Pancreas (tissue), 10 donors: Measurements from ENCODE around the gene DCHS1. TPM values are rescaled to one million over a fixed set of nuclear protein-coding genes. Genes with fewer than 3 reads are reported as not detected.

Experiments used
- ATAC-seq, 4 donors: fragments of 200-7000 bp; cut with Tn5 transposase; one replicate each; pipeline versions ENCODE4 v1.8.0 to v1.9.1; 2020; ENCODE audit warnings: mild to moderate bottlenecking in 4 of 4, moderate library complexity in 4 of 4
- DNase-seq, 6 donors: peaks; one replicate each; pipeline ENCODE4 v3.0.0-alpha.2; 2020
- FAIRE-seq: peaks from 2 replicates; lab custom pipeline; 2012; peaks lifted over from hg19 to GRCh38; lab: Jason Lieb, UNC
- H3K27ac ChIP-seq, 4 donors: fragments of 200-600 bp; sonication (generic); 1 replicate in 3 of 4; 2 replicates in 1 of 4; pipeline versions ENCODE4 v1.5.0 to v1.8.0; 2020
- H3K27me3 ChIP-seq, 4 donors: fragments of 200-600 bp; one replicate each; pipeline ENCODE4 v1.8.0; 2021
- H3K36me3 ChIP-seq, 3 donors: fragments of 200-600 bp; sonication (generic) in 1 of 3; one replicate each; pipeline versions ENCODE4 v1.5.0 to v1.8.0; 2020 to 2021
- H3K4me1 ChIP-seq, 3 donors: fragments of 200-600 bp; one replicate each; pipeline ENCODE4 v1.8.0; 2021
- H3K4me3 ChIP-seq, 4 donors: fragments of 200-600 bp; sonication (generic) in 2 of 4; one replicate each; pipeline versions ENCODE4 v1.5.0 to v1.8.0; 2020 to 2021
- H3K9me3 ChIP-seq, 4 donors: fragments of 200-600 bp; one replicate each; pipeline ENCODE4 v1.8.0; 2021
- CTCF ChIP-seq, 4 donors: fragments of 200-600 bp; sonication (generic) in 3 of 4; IDR thresholded peaks; one replicate each; pipeline versions ENCODE4 v1.5.0 to v1.8.0; 2021; ENCODE audit warnings: antibody characterized with exemption in 4 of 4
- WGBS, 2 donors: extraction: QIAGEN DNeasy Blood & Tissue Kit; methylation state at CpG; one replicate each; pipeline ENCODE4 v1.1.7; 2013; 5-methylcytosine and 5-hydroxymethylcytosine counted together
- intact Hi-C, 3 donors: fragments of 100-400 bp; cut with DNase I; formaldehyde crosslinking; loops; one replicate each; pipeline versions ENCODE4 v1.11.1 to v1.14.2; 2022
- polyA plus RNA-seq, 2 donors: library from polyadenylated mRNA; stranded (reverse); fragments of 200-250 nt; gene quantifications; one replicate each; pipeline ENCODE4 v1.2.3, GENCODE V29; 2013
- total RNA-seq, 6 donors: library from RNA; stranded (reverse); fragmentation: NEBNext Ultra II Directional in 4 of 6; extraction: Animal tissue kit (Norgen Biotek cat#: 25700) in 4 of 6; gene quantifications; one replicate each; pipeline versions ENCODE4 v1.2.1 to v1.2.4, GENCODE V29; 2021 to 2023
- donor health status: healthy with polysubstance abuse.
- donor health status: DM: no; HTN: no; CAD: no; lungs with moderate emphysema.
- donor health status: DM: no; HTN: no; CAD: no.
- donor health status: control.
- donor health status: control.
- donor health status: Bipolar disorder and iron deficiency.
- donor health status: DM: yes; HTN: yes; CAD: no.
- donor health status: DM: no; HTN: no; CAD: no.
- donor health status: DM: no; HTN: no; CAD: no.
- donor health status: DM: yes; HTN: yes; CAD: no.

Gene DCHS1
- total and polyA plus RNA-seq, 8 donors = 2.3 to 4.8 (median 3.7) TPM

- TF ChIP-seq CTCF (IDR thresholded peaks at IDR 0.05) = no peak
- H3K27ac ChIP-seq = no peak overlapping the region
- DNase-seq = peak in 4 of 6 donors; percentile 21 to 67 (median 34)
- peaks cover 20 to 38% (median 28%) of the 10 kb centered on the region in 3 donors for H3K4me1 ChIP-seq
- H3K36me3 ChIP-seq = peaks cover 9 to 33% (median 23%) of the 10 kb centered on the region in 3 donors
- no peaks in the 10 kb centered on the region for H3K27me3 ChIP-seq
- no peak for ATAC-seq
- peak overlapping the region in 2 of 4 donors; percentile 74 to 83 for H3K4me3 ChIP-seq
- no peaks in the 10 kb centered on the region for H3K9me3 ChIP-seq
- no peak for FAIRE-seq
- WGBS, 2 donors = 79 to 87% methylated on average over 6 of the region's 6 CpGs
- intact Hi-C loops = loop anchor here in 1 of 3 donors (10.0 kb wide), 1 partner anchor 74 kb away; the partner anchor contains the start of gene MRPL17
These were observed 45.0 kb downstream of the DCHS1 start for GRCh38 chr11:6610591-6610990.

GRCh38 chr11:6609502-6610015 lies 46.0 kb downstream of the DCHS1 start:
- Histone ChIP-seq H3K27ac (no peak overlapping the region), H3K9me3 (no peaks in the 10 kb centered on the region), H3K4me3 (no peak overlapping the region), H3K27me3 (no peaks in the 10 kb centered on the region), H3K4me1 (peaks cover 20 to 48% (median 32%) of the 10 kb centered on the region in 3 donors), H3K36me3 (peaks cover 9 to 33% (median 23%) of the 10 kb centered on the region in 3 donors)
- DNase-seq (no peak), FAIRE-seq (no peak), ATAC-seq (no peak)
- intact Hi-C loops = loop anchor here in 1 of 3 donors (10.0 kb wide), 1 partner anchor 75 kb away; the partner anchor contains the start of gene MRPL17
- WGBS, 2 donors = 70 to 74% methylated on average over 8 of the region's 8 CpGs
- TF ChIP-seq CTCF (IDR thresholded peaks at IDR 0.05) = no peak

GRCh38 chr11:6608726-6609501 lies 46.7 kb downstream of the DCHS1 start:
- WGBS, 2 donors = 86 to 89% methylated on average over 14 of the region's 14 CpGs

GRCh38 chr11:6608011-6608410 lies 47.6 kb downstream of the DCHS1 start:
- 83 to 84% methylated on average over 9 of the region's 9 CpGs for WGBS, 2 donors
- TF ChIP-seq CTCF (IDR thresholded peaks at IDR 0.05) = no peak
- Histone ChIP-seq H3K36me3 (peaks cover 9 to 33% (median 23%) of the 10 kb centered on the region in 3 donors), H3K4me3 (no peak overlapping the region), H3K4me1 (peaks cover 20 to 41% (median 26%) of the 10 kb centered on the region in 3 donors), H3K27me3 (no peaks in the 10 kb centered on the region), H3K27ac (peak overlapping the region in 2 of 4 donors; percentile 83 to 93), H3K9me3 (no peaks in the 10 kb centered on the region)
- DNase-seq (peak in 2 of 6 donors; percentile 15 to 37), FAIRE-seq (no peak), ATAC-seq (no peak)
- intact Hi-C loops = no loop called here

More at GRCh38 chr11:6608726-6609501, 46.7 kb downstream of the DCHS1 start:
- Histone ChIP-seq H3K4me3 (no peak overlapping the region), H3K4me1 (peaks cover 20 to 48% (median 32%) of the 10 kb centered on the region in 3 donors), H3K9me3 (no peaks in the 10 kb centered on the region), H3K36me3 (peaks cover 9 to 33% (median 23%) of the 10 kb centered on the region in 3 donors), H3K27me3 (no peaks in the 10 kb centered on the region), H3K27ac (no peak overlapping the region)
- TF ChIP-seq CTCF (IDR thresholded peaks at IDR 0.05) = no peak
- intact Hi-C loops = no loop called here
- no peak for FAIRE-seq
- ATAC-seq = no peak
- peak in 2 of 6 donors; percentile 11 to 26 for DNase-seq
